Hindlimb muscle (tissue), 1 donor: Measurements from ENCODE around the gene CSF3. TPM values are rescaled to one million over a fixed set of nuclear protein-coding genes. Genes with fewer than 3 reads are reported as not detected.

ENCODE experiments used
- DNase-seq: peaks from one replicate; pipeline ENCODE4 v3.0.0-alpha.2; 2013
- polyA plus RNA-seq: library from polyadenylated mRNA; unstranded; fragments of 120-200 nt; gene quantifications from one replicate; pipeline ENCODE4 v1.2.1, GENCODE V29; 2013; ENCODE audit not compliant: insufficient read length

The CSF3 gene, protein sequence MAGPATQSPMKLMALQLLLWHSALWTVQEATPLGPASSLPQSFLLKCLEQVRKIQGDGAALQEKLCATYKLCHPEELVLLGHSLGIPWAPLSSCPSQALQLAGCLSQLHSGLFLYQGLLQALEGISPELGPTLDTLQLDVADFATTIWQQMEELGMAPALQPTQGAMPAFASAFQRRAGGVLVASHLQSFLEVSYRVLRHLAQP
- polyA plus RNA-seq: not detected

DNA sequence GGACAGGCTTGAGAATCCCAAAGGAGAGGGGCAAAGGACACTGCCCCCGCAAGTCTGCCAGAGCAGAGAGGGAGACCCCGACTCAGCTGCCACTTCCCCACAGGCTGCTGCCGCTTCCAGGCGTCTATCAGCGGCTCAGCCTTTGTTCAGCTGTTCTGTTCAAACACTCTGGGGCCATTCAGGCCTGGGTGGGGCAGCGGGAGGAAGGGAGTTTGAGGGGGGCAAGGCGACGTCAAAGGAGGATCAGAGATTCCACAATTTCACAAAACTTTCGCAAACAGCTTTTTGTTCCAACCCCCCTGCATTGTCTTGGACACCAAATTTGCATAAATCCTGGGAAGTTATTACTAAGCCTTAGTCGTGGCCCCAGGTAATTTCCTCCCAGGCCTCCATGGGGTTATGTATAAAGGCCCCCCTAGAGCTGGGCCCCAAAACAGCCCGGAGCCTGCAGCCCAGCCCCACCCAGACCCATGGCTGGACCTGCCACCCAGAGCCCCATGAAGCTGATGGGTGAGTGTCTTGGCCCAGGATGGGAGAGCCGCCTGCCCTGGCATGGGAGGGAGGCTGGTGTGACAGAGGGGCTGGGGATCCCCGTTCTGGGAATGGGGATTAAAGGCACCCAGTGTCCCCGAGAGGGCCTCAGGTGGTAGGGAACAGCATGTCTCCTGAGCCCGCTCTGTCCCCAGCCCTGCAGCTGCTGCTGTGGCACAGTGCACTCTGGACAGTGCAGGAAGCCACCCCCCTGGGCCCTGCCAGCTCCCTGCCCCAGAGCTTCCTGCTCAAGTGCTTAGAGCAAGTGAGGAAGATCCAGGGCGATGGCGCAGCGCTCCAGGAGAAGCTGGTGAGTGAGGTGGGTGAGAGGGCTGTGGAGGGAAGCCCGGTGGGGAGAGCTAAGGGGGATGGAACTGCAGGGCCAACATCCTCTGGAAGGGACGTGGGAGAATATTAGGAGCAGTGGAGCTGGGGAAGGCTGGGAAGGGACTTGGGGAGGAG lies at the start of gene CSF3:
CSF3 (plus strand) TSS at position 436 of the 993 bp plus-strand sequence; CDS start at position 471, 35 bp downstream.
- DNase-seq: no peak

DNA sequence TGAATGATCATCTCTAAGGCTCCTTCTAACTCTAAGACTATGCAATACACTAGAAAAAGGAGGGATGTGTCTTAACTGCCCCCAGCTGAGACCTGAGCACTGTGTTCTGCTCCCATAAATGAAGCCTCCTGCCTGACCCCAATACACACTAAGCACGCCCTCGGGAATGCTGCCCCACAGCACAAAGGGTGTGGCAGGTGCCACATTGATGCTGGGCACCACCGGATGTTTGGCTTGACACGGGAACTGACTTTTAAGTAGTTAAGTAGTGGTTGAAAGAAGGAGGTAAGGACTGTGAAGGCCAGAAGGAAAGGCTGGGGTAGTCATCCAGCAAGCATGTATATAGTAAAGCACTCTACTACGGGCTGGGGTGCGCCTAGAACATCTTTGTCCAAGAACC lies 48.5 kb upstream of the CSF3 start:
- DNase-seq: no peak

GRCh38 chr17:39968761-39969160 lies 46.5 kb upstream of the CSF3 start:
- DNase-seq: no peak

DNA sequence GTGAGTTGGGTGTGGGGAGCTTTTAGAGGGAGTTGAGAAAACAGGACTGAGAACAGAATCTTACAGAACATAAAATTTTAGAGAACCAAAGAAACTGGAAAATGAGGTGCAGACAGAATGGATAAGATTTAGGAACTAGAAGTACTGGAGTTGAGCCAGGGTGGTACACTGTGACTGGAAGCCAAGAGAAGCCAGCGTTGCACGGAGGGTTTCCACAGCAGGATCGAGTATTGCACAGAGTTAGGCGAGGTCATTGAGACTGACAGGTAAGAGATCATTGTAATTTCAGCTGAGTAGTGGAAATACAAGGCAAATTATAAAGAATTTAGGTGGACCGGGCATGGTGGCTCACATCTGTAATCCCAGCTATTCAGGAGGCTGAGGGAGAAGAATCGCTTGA lies 45.9 kb upstream of the CSF3 start:
- DNase-seq: no peak

GRCh38 chr17:39970157-39970692 lies 45.0 kb upstream of the CSF3 start:
- no peak for DNase-seq

DNA sequence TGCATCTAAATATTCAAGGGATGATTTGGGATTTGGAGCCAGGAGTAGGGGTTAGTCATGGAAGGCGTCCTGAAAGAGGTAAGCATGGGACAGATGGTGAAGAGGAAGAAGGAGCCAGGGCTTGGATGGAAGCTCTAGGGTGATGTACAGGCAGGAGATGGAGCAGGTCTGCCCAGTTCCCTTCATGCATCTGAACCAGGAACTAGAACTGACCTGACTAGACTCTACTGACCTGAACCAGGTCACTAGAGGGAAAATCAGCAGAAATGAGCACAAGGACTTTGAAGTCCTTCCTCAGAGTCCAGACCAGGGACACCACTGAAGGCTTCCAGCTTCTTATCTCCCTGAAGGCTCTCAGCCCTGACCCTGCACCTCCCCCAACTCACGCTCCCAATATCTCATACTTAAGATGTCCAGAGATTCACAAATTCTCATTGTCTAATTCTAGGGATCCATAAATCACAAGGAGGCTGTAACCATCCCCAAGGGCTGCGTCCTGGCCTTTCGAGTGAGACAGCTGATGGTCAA lies 44.1 kb upstream of the CSF3 start:
- DNase-seq: no peak

DNA sequence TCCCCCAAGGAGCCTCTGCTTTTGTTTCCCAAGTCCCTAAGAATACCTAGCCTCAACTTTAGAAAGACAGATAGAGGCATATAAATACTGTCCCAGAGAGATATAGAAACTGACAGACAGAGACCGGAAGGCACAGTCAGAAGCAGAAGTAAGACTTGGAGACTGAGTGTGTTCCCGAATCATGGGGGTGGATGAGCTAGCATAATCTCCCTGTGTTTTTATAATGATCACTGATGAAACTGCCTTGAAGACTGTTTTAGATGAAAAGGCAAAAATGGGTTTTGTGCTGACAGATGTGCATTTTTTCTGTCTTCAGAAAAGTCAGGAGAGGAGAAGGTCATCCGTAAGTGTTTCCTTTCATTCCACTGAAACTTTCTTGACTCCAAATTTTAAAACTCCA lies 43.0 kb upstream of the CSF3 start:
- DNase-seq: no peak

GRCh38 chr17:39973496-39973895 lies 41.7 kb upstream of the CSF3 start:
- DNase-seq: no peak

- DNase-seq: no peak
These were observed 40.8 kb upstream of the CSF3 start for GRCh38 chr17:39974433-39974832.

- no peak for DNase-seq
These were observed 39.4 kb upstream of the CSF3 start for GRCh38 chr17:39975801-39976200.

DNA sequence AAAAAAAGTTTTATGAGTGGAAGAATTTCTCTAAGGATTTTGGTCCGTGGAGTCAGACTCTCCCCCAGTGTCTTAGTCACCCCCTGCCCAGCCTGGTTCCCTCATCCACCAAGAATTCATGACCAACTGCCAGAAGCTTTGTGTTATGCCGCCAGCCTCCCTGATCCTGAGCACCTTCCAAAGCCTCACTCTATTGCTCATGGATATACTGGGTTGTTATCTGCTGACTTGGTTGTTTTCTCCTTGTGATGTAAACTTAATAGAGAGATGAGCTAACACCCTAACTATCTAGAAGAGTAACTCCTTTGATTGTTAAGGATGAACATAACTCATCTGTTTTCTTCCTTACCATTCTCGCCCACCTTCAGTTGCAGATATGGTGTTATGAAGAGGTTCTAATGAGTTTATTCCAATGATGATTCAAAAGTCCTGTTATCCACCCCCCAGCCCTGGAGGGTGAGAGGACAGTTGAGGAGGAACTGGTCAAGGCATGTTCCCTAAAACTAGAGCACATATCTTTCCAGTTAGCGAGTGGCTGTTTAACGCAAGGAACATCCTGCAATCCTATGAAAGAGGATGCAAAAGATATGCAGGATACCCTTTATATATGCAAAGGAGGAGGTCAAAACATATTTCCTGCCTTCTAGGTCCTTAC lies 36.1 kb upstream of the CSF3 start:
- no peak for DNase-seq

DNA sequence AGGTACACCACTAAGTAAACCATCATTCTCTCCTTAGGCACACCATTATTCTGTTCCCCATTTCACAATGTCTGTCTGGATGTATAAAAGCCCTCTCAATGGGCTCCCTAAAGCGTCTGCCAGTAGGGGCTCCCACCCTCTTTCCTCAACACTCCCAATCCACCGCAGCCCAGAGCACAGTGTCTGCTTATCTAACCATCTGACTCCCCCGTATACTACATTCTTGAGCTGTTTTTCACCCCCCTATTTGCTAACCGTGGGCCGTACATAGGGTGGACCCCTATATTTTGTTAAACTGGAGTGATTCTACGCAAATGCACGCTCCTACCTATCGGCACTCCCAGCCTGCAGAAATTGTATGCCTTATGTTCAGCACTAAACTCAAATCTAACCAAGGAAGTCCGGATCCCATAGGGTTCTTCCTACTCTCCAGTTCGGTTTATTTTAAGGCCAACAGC lies 35.3 kb upstream of the CSF3 start:
- DNase-seq: no peak

DNA sequence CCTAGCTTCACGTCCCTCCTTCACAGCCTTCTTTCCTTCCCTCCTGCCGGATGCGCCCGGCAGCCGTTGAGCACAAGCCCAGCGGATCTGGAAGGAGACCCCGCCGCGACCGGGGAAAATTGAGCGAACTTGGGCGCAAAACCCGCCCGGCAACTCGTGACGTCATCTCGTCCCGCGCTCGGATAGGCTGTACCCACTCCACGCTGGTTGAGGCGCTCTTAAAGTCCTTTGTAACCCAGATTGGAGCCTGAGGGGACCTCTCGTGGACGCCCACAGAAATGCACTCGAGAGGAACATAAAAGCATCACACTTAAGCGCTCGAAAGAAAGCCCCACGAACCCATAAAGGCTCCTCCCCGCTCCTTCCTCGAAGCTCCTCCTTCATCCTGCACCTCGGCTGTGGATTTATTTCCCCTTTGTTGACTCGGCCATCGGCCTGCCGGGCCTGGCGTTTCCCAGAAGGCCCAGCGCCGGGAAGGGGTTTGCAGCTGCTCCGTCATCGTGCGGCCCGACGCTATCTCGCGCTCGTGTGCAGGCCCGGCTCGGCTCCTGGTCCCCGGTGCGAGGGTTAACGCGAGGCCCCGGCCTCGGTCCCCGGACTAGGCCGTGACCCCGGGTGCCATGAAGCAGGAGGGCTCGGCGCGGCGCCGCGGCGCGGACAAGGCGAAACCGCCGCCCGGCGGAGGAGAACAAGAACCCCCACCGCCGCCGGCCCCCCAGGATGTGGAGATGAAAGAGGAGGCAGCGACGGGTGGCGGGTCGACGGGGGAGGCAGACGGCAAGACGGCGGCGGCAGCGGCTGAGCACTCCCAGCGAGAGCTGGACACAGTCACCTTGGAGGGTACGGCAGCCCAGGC lies 34.7 kb upstream of the CSF3 start, which contains the start of gene PSMD3:
PSMD3 (plus strand) TSS at position 457 of the 856 bp plus-strand sequence; CDS start at position 621, 164 bp downstream.
- DNase-seq: peak; percentile 100

- no peak for DNase-seq
These were observed 34.0 kb upstream of the CSF3 start for GRCh38 chr17:39981207-39981741.

GRCh38 chr17:39981766-39982375 lies 33.4 kb upstream of the CSF3 start:
- no peak for DNase-seq

DNA sequence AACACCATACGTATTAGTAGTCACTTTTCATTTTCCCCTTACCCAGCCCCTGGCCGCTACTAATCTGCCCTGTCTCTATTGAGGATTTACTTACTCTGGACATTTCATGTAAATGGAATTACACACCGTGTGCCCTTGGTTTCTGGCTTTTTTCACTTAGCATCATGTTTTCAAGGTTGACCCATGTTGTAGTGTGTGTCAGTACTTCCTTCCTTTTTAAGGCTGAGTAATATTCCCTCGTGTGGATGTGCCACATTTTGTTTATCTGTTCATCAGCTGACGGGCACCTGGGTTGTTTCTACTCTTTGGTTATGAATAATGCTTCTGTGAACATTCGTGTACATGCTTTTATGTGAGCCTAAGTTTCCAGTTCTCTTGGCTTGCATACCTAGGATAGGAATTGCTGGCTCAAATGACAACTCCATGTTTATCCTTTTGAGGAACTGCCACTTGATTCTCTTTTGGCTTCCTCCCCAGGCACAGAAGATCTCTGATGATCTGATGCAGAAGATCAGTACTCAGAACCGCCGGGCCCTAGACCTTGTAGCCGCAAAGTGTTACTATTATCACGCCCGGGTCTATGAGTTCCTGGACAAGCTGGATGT lies 26.9 kb upstream of the CSF3 start:
- no peak for DNase-seq

DNA sequence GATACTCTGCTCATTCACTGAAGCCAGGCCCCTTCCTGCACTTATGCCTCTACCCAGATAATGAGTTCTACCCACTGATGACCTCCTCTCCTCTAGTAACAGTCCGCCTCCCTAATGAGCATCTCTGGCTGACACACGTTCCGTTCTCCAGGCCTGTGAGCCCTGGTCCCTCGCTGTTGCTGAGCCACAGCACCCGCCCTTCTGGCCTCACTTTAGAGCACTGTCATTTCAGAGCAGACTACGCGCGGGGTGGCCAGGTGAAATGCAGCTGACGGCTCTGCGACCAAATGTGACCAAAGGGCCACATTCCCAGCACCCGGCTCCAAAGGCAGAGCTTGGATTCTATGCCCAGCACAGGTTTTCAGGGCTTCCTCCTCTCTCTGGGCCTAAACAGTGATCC lies 20.8 kb upstream of the CSF3 start:
- DNase-seq: no peak

GRCh38 chr17:39995438-39995837 lies 19.8 kb upstream of the CSF3 start:
- DNase-seq: no peak

- DNase-seq: no peak
These were observed 19.1 kb upstream of the CSF3 start for GRCh38 chr17:39996162-39996561.

GRCh38 chr17:39996800-39997199 lies 18.4 kb upstream of the CSF3 start:
- no peak for DNase-seq
